WTC11 (cell line): ENCODE data around the gene C4orf50. TPM values are rescaled to one million over a fixed set of nuclear protein-coding genes. Genes with fewer than 3 reads are reported as not detected.

Experiments
- ATAC-seq: fragments of 200-7000 bp; cut with Tn5 transposase; 2 replicates; pipeline ENCODE4 v1.10.0; 2021; ENCODE audit warnings: mild to moderate bottlenecking, moderate library complexity
- CTCF ChIA-PET: fragments of 300-600 bp; sonication (Branson Sonifier 250); formaldehyde crosslinking; loops from one replicate; lab custom pipeline; 2021; ENCODE audit warnings: antibody characterized with exemption; lab: Charles Lee
- POLR2A ChIA-PET: fragments of 350-600 bp; sonication (Branson Sonifier 250); formaldehyde crosslinking; loops from one replicate; lab custom pipeline; 2021; ENCODE audit warnings: antibody characterized with exemption; lab: Charles Lee
- DNase-seq: peaks from one replicate; pipeline ENCODE4 v3.0.0; 2021; ENCODE audit warnings: low spot score
- H3K27ac Mint-ChIP-seq: 2 replicates; pipeline ENCODE4 v1.8.0; 2021; ENCODE audit warnings: mixed read lengths
- H3K27me3 Mint-ChIP-seq: 2 replicates; pipeline ENCODE4 v1.8.0; 2021; ENCODE audit warnings: low read depth, mild to moderate bottlenecking, moderate library complexity, mixed read lengths
- H3K36me3 Mint-ChIP-seq: 2 replicates; pipeline ENCODE4 v1.8.0; 2021; ENCODE audit warnings: mixed read lengths
- H3K4me1 Mint-ChIP-seq: 2 replicates; pipeline ENCODE4 v1.8.0; 2022; ENCODE audit warnings: mixed read lengths
- H3K4me3 Mint-ChIP-seq: 2 replicates; pipeline ENCODE4 v1.8.0; 2021; ENCODE audit warnings: mild to moderate bottlenecking, moderate library complexity, mixed read lengths
- H3K9me3 Mint-ChIP-seq: 2 replicates; pipeline ENCODE4 v1.8.0; 2021; ENCODE audit warnings: mixed read lengths
- CBFB ChIP-seq: sonication (generic); formaldehyde crosslinking; IDR thresholded peaks from 2 replicates; pipeline ENCODE4 v1.8.1; 2022; ENCODE audit warnings: mild to moderate bottlenecking, low read depth, missing genetic modification reagents
- EMX1 ChIP-seq: fragments of 250-450 bp; sonication (Bioruptor Pico); IDR thresholded peaks from 2 replicates; pipeline ENCODE4 v1.8.0; 2021; ENCODE audit warnings: mild to moderate bottlenecking
- ERG ChIP-seq: fragments of 250-450 bp; sonication (Bioruptor Pico); IDR thresholded peaks from 2 replicates; pipeline ENCODE4 v1.8.0; 2021; ENCODE audit warnings: mild to moderate bottlenecking
- ETV6 ChIP-seq: sonication (generic); formaldehyde crosslinking; IDR thresholded peaks from 2 replicates; pipeline ENCODE4 v1.8.1; 2022; ENCODE audit warnings: mild to moderate bottlenecking, missing genetic modification reagents
- JUN ChIP-seq: sonication (generic); formaldehyde crosslinking; IDR thresholded peaks from 2 replicates; pipeline ENCODE4 v1.8.0; 2023; ENCODE audit warnings: mild to moderate bottlenecking, missing genetic modification reagents
- OVOL2 ChIP-seq: fragments of 250-450 bp; sonication (Bioruptor Pico); IDR thresholded peaks from 2 replicates; pipeline ENCODE4 v1.9.0; 2021; ENCODE audit warnings: mild to moderate bottlenecking, borderline replicate concordance
- RELA ChIP-seq: sonication (generic); formaldehyde crosslinking; IDR thresholded peaks from 2 replicates; pipeline ENCODE4 v1.8.1; 2022; ENCODE audit warnings: missing genetic modification reagents, mild to moderate bottlenecking, borderline replicate concordance
- TEAD1 ChIP-seq: sonication (generic); formaldehyde crosslinking; IDR thresholded peaks from 2 replicates; pipeline ENCODE4 v1.8.0; 2022; ENCODE audit warnings: mild to moderate bottlenecking, missing genetic modification reagents
- ZBTB43 ChIP-seq: sonication (generic); formaldehyde crosslinking; IDR thresholded peaks from 2 replicates; pipeline ENCODE4 v1.8.1; 2023; ENCODE audit warnings: mild to moderate bottlenecking, missing genetic modification reagents
- ZNF121 ChIP-seq: sonication (generic); formaldehyde crosslinking; IDR thresholded peaks from 2 replicates; pipeline ENCODE4 v1.8.0; 2023; ENCODE audit warnings: missing genetic modification reagents
- ZNF532 ChIP-seq: fragments of 250-450 bp; sonication (Bioruptor Pico); IDR thresholded peaks from 2 replicates; pipeline ENCODE4 v1.9.0; 2021; ENCODE audit warnings: mild to moderate bottlenecking, borderline replicate concordance
- total RNA-seq: library from RNA; stranded (reverse); gene quantifications from 3 replicates; pipeline ENCODE4 v1.2.3, GENCODE V29; 2021
- TF ChIP-seq, protein P1 (sequence below): sonication (generic); formaldehyde crosslinking; IDR thresholded peaks from 2 replicates; pipeline ENCODE4 v1.8.0; 2023; ENCODE audit warnings: missing genetic modification reagents, mild to moderate bottlenecking, borderline replicate concordance
- TF ChIP-seq, protein P2 (sequence below): sonication (generic); formaldehyde crosslinking; IDR thresholded peaks from 2 replicates; pipeline ENCODE4 v1.8.1; 2022; ENCODE audit warnings: low read depth, mild to moderate bottlenecking, moderate library complexity, missing genetic modification reagents, borderline replicate concordance
- TF ChIP-seq, protein P3 (sequence below): sonication (generic); formaldehyde crosslinking; IDR thresholded peaks from 2 replicates; pipeline ENCODE4 v1.8.0; 2023; ENCODE audit warnings: mild to moderate bottlenecking, missing genetic modification reagents

C4orf50 gene
- total RNA-seq, 1 experiment from 2014 or later: 0.17 TPM

DNA sequence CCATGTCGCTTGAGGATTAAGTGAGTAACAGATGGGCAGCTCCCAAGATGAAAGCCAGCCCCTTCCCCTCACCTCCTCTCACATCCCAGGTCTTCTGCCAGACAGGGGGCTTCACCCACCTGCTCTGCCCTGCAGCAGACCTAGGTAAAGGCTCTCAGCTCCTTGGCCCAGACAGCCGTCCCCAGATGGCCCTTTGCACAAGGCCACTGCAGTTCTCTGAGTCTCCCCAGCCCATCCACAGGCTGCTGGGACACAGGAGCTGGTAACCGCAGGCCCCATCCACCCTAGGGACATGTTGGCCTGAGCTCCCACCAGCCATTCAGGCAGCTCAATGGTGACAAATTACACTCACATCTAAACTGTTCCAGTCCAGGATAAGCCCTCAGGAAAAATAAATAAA is 15.3 kb downstream of the C4orf50 start (continued):
- TF ChIP-seq ERG (CRISPR knock-in tag) (no peak), RELA (CRISPR knock-in tag) (no peak), TEAD1 (CRISPR knock-in tag) (no peak), CBFB (CRISPR knock-in tag) (no peak), ZBTB43 (CRISPR knock-in tag) (no peak)

GRCh38 chr4:6002492-6002833 is 15.8 kb downstream of the C4orf50 start:
- Mint-ChIP-seq H3K4me1 (peaks cover 12% of the 10 kb centered on the region), H3K27me3 (peaks cover 11% of the 10 kb centered on the region), H3K4me3 (no peak overlapping the region), H3K27ac (no peak overlapping the region), H3K9me3 (no peaks in the 10 kb centered on the region), H3K36me3 (no peaks in the 10 kb centered on the region)
- DNase-seq: no peak
- ATAC-seq: no peak
- CTCF ChIA-PET: interaction anchor here (1.0 kb wide), 1 partner anchor 329 kb away, joined by 4 read pairs; no protein-coding TSS in a partner anchor
- POLR2A ChIA-PET: no interaction called here
- TF ChIP-seq OVOL2 (CRISPR knock-in tag) (no peak), ZNF532 (CRISPR knock-in tag) (no peak), JUN (no peak), ETV6 (CRISPR knock-in tag) (no peak), EMX1 (CRISPR knock-in tag) (no peak), ZNF121 (CRISPR knock-in tag) (no peak)
- TF ChIP-seq, protein P1, sequence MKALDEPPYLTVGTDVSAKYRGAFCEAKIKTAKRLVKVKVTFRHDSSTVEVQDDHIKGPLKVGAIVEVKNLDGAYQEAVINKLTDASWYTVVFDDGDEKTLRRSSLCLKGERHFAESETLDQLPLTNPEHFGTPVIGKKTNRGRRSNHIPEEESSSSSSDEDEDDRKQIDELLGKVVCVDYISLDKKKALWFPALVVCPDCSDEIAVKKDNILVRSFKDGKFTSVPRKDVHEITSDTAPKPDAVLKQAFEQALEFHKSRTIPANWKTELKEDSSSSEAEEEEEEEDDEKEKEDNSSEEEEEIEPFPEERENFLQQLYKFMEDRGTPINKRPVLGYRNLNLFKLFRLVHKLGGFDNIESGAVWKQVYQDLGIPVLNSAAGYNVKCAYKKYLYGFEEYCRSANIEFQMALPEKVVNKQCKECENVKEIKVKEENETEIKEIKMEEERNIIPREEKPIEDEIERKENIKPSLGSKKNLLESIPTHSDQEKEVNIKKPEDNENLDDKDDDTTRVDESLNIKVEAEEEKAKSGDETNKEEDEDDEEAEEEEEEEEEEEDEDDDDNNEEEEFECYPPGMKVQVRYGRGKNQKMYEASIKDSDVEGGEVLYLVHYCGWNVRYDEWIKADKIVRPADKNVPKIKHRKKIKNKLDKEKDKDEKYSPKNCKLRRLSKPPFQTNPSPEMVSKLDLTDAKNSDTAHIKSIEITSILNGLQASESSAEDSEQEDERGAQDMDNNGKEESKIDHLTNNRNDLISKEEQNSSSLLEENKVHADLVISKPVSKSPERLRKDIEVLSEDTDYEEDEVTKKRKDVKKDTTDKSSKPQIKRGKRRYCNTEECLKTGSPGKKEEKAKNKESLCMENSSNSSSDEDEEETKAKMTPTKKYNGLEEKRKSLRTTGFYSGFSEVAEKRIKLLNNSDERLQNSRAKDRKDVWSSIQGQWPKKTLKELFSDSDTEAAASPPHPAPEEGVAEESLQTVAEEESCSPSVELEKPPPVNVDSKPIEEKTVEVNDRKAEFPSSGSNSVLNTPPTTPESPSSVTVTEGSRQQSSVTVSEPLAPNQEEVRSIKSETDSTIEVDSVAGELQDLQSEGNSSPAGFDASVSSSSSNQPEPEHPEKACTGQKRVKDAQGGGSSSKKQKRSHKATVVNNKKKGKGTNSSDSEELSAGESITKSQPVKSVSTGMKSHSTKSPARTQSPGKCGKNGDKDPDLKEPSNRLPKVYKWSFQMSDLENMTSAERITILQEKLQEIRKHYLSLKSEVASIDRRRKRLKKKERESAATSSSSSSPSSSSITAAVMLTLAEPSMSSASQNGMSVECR (CRISPR knock-in tag): no peak
- TF ChIP-seq, protein P2, sequence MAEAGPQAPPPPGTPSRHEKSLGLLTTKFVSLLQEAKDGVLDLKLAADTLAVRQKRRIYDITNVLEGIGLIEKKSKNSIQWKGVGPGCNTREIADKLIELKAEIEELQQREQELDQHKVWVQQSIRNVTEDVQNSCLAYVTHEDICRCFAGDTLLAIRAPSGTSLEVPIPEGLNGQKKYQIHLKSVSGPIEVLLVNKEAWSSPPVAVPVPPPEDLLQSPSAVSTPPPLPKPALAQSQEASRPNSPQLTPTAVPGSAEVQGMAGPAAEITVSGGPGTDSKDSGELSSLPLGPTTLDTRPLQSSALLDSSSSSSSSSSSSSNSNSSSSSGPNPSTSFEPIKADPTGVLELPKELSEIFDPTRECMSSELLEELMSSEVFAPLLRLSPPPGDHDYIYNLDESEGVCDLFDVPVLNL (CRISPR knock-in tag): no peak
- TF ChIP-seq, protein P3, sequence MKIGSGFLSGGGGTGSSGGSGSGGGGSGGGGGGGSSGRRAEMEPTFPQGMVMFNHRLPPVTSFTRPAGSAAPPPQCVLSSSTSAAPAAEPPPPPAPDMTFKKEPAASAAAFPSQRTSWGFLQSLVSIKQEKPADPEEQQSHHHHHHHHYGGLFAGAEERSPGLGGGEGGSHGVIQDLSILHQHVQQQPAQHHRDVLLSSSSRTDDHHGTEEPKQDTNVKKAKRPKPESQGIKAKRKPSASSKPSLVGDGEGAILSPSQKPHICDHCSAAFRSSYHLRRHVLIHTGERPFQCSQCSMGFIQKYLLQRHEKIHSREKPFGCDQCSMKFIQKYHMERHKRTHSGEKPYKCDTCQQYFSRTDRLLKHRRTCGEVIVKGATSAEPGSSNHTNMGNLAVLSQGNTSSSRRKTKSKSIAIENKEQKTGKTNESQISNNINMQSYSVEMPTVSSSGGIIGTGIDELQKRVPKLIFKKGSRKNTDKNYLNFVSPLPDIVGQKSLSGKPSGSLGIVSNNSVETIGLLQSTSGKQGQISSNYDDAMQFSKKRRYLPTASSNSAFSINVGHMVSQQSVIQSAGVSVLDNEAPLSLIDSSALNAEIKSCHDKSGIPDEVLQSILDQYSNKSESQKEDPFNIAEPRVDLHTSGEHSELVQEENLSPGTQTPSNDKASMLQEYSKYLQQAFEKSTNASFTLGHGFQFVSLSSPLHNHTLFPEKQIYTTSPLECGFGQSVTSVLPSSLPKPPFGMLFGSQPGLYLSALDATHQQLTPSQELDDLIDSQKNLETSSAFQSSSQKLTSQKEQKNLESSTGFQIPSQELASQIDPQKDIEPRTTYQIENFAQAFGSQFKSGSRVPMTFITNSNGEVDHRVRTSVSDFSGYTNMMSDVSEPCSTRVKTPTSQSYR: no peak
